Hindlimb muscle (tissue), 1 donor: ENCODE results near the gene SHMT2. TPM values are rescaled to one million over a fixed set of nuclear protein-coding genes. Genes with fewer than 3 reads are reported as not detected.
"Not testable (repeated sequence)": the region's sequence is repeated elsewhere in the genome, so short reads cannot be mapped to it uniquely, and the experiment has no call there.

ENCODE experiments used
- DNase-seq: peaks from one replicate; pipeline ENCODE4 v3.0.0-alpha.2; 2013
- polyA plus RNA-seq: library from polyadenylated mRNA; unstranded; fragments of 120-200 nt; gene quantifications from one replicate; pipeline ENCODE4 v1.2.1, GENCODE V29; 2013; ENCODE audit not compliant: insufficient read length

SHMT2 gene
- polyA plus RNA-seq, 1 donor, result 65.1 TPM

GRCh38 chr12:57270966-57271470, 41.5 kb downstream of the SHMT2 start:
- DNase-seq, result no peak

- DNase-seq, result no peak
Observed at GRCh38 chr12:57272337-57273151, 43.0 kb downstream of the SHMT2 start.

- DNase-seq, result no peak
Observed at GRCh38 chr12:57273516-57273915, 44.0 kb downstream of the SHMT2 start.

GRCh38 chr12:57276233-57276632, 46.7 kb downstream of the SHMT2 start:
- DNase-seq, result not testable (repeated sequence)

GRCh38 chr12:57276935-57277563, 47.5 kb downstream of the SHMT2 start:
- no peak for DNase-seq

GRCh38 chr12:57278465-57279381, 49.2 kb downstream of the SHMT2 start:
- no peak for DNase-seq

- DNase-seq, result no peak
Observed at GRCh38 chr12:57280211-57281062, 50.9 kb downstream of the SHMT2 start.

- DNase-seq, result not testable (repeated sequence)
Observed at GRCh38 chr12:57282073-57282472, 52.6 kb downstream of the SHMT2 start.

Other genes starting within 250 kb of the SHMT2 start
- 4.6 TPM for gene ZBTB39, start 223.2 kb upstream of the SHMT2 start, polyA plus RNA-seq
- not detected for gene TAC3, start 213.2 kb upstream of the SHMT2 start, polyA plus RNA-seq
- 0.57 TPM for gene MYO1A, start 179.6 kb upstream of the SHMT2 start, polyA plus RNA-seq
- 17.9 TPM for gene NEMP1, start 150.9 kb upstream of the SHMT2 start, polyA plus RNA-seq
- 37.2 TPM for gene NAB2, start 140.6 kb upstream of the SHMT2 start, polyA plus RNA-seq
- 43.1 TPM for gene STAT6, start 118.3 kb upstream of the SHMT2 start, polyA plus RNA-seq
- gene LRP1, start 101.2 kb upstream of the SHMT2 start, polyA plus RNA-seq, result 130 TPM
- gene LRP1-AS, start 82.1 kb upstream of the SHMT2 start, polyA plus RNA-seq, result 0.45 TPM
- gene NXPH4, start 12.9 kb upstream of the SHMT2 start, polyA plus RNA-seq, result 2.7 TPM
- gene STAC3, start 21.5 kb downstream of the SHMT2 start, polyA plus RNA-seq, result 476 TPM
- gene R3HDM2, start 201.3 kb downstream of the SHMT2 start, polyA plus RNA-seq, result 49.4 TPM
- gene INHBC, start 205.1 kb downstream of the SHMT2 start, polyA plus RNA-seq, result not detected
- gene INHBE, start 225.6 kb downstream of the SHMT2 start, polyA plus RNA-seq, result 0.90 TPM
- gene GLI1, start 230.1 kb downstream of the SHMT2 start, polyA plus RNA-seq, result 8.2 TPM